ENCODE results near the gene IRF2BP2. TPM values are rescaled to one million over a fixed set of nuclear protein-coding genes. Genes with fewer than 3 reads are reported as not detected.

The IRF2BP2 gene
- total RNA-seq, 1 donor from 2014 or later = 55.6 TPM

- H3K4me1 Mint-ChIP-seq = peaks cover 9% of the 10 kb centered on the region
- no peak for DNase-seq (ENCODE audit: low read depth, low spot score)
- TF ChIP-seq CTCF (conservative IDR thresholded peaks at IDR 0.05) = no peak
- no peak overlapping the region for H3K4me3 Mint-ChIP-seq
- H3K9me3 Mint-ChIP-seq = peaks cover 2% of the 10 kb centered on the region
- no peaks in the 10 kb centered on the region for H3K27me3 Mint-ChIP-seq (ENCODE audit: low read depth)
- H3K27ac Mint-ChIP-seq (ENCODE audit: unreplicated experiment) = no peak overlapping the region
- no peaks in the 10 kb centered on the region for H3K36me3 Mint-ChIP-seq (ENCODE audit: low read depth)
These were observed 17.3 kb upstream of the IRF2BP2 start for GRCh38 chr1:234627009-234627950.

DNA sequence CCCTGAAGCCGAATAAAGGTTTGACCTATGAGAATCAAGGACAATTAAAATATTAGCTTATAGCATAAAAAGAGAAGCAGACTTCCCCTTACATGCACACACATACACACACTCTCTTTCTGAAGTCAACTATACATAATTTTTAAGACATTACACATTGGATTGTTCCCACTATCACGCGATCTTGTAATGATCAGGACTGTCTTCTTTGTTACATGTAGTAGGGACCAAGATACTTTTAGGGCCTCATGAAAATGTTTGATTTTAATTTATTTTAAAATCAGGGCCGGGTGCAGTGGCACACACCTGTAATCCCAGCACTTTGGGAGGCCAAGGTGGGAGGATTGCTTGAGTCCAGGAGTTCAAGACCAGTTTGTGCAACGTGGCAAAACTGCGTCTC is 16.4 kb upstream of the IRF2BP2 start:
- Mint-ChIP-seq H3K27me3 (ENCODE audit: low read depth) (no peaks in the 10 kb centered on the region), H3K27ac (ENCODE audit: unreplicated experiment) (no peak overlapping the region), H3K4me3 (no peak overlapping the region), H3K9me3 (peaks cover 2% of the 10 kb centered on the region), H3K36me3 (ENCODE audit: low read depth) (no peaks in the 10 kb centered on the region), H3K4me1 (peaks cover 6% of the 10 kb centered on the region)
- TF ChIP-seq CTCF (conservative IDR thresholded peaks at IDR 0.05) = no peak
- no peak for DNase-seq (ENCODE audit: low read depth, low spot score)

GRCh38 chr1:234624724-234625117 is 14.7 kb upstream of the IRF2BP2 start:
- DNase-seq (ENCODE audit: low read depth, low spot score) = no peak

GRCh38 chr1:234621657-234622335 is 11.8 kb upstream of the IRF2BP2 start:
- Mint-ChIP-seq H3K27me3 (ENCODE audit: low read depth) (no peaks in the 10 kb centered on the region), H3K27ac (ENCODE audit: unreplicated experiment) (no peak overlapping the region), H3K4me3 (no peak overlapping the region), H3K4me1 (peaks cover 43% of the 10 kb centered on the region), H3K36me3 (ENCODE audit: low read depth) (no peaks in the 10 kb centered on the region), H3K9me3 (no peaks in the 10 kb centered on the region)
- TF ChIP-seq CTCF (conservative IDR thresholded peaks at IDR 0.05) = no peak
- DNase-seq (ENCODE audit: low read depth, low spot score) = no peak

More at GRCh38 chr1:234624724-234625117, 14.7 kb upstream of the IRF2BP2 start:
- H3K4me3 Mint-ChIP-seq = no peak overlapping the region
- no peaks in the 10 kb centered on the region for H3K36me3 Mint-ChIP-seq (ENCODE audit: low read depth)
- no peaks in the 10 kb centered on the region for H3K27me3 Mint-ChIP-seq (ENCODE audit: low read depth)
- H3K4me1 Mint-ChIP-seq = peaks cover 16% of the 10 kb centered on the region
- H3K9me3 Mint-ChIP-seq = no peaks in the 10 kb centered on the region
- TF ChIP-seq CTCF (conservative IDR thresholded peaks at IDR 0.05) = no peak
- no peak overlapping the region for H3K27ac Mint-ChIP-seq (ENCODE audit: unreplicated experiment)

DNA sequence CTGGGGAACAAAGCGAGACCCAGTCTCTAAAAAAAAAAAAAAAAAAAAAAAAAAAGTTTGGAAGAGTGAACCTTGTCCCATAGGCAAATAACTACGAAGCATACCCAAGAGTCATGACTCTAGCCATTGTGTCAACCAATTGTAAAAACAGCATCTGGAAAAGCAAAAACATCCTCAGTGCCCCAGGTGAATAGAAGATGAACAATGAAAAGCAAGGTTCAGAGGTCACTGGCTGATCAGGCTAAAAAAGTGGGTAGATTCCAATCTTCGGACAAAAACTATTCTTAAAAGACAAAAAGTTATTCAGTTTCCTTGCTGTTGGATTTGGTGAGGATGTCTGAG is 11.1 kb upstream of the IRF2BP2 start:
- no peaks in the 10 kb centered on the region for H3K36me3 Mint-ChIP-seq (ENCODE audit: low read depth)
- no peak overlapping the region for H3K27ac Mint-ChIP-seq (ENCODE audit: unreplicated experiment)
- no peak for DNase-seq (ENCODE audit: low read depth, low spot score)
- no peaks in the 10 kb centered on the region for H3K27me3 Mint-ChIP-seq (ENCODE audit: low read depth)
- TF ChIP-seq CTCF (conservative IDR thresholded peaks at IDR 0.05) = no peak
- H3K9me3 Mint-ChIP-seq = no peaks in the 10 kb centered on the region
- H3K4me1 Mint-ChIP-seq = peaks cover 43% of the 10 kb centered on the region
- no peak overlapping the region for H3K4me3 Mint-ChIP-seq

All from neural crest cell (in vitro differentiated cells).